PFSK-1 (cell line): ENCODE data around the gene MAPKAPK3.

Experiments used
- POLR2AphosphoS5 ChIP-seq: IDR thresholded peaks from 2 replicates; pipeline ENCODE4 v1.6.1; 2012; ENCODE audit warnings: low read depth, mild to moderate bottlenecking, control low read depth, low read length, moderate library complexity
- REST ChIP-seq, 2 experiments: IDR thresholded peaks; 2 replicates each; pipeline versions ENCODE4 v1.6.1 to v1.8.0; 2011 to 2012; ENCODE audit warnings: low read depth in 2 of 2, low read length in 2 of 2, control low read depth in 1 of 2, inconsistent platforms in 1 of 2, mild to moderate bottlenecking in 1 of 2, moderate library complexity in 1 of 2; ENCODE audit not compliant: insufficient read depth in 1 of 2
- SIN3A ChIP-seq: IDR thresholded peaks from 2 replicates; pipeline ENCODE4 v1.6.1; 2012; ENCODE audit warnings: mild to moderate bottlenecking, low read length, moderate library complexity, borderline replicate concordance; ENCODE audit not compliant: insufficient read depth
- TAF1 ChIP-seq: IDR thresholded peaks from 2 replicates; pipeline ENCODE4 v1.6.1; 2012; ENCODE audit warnings: low read length, control low read depth, borderline replicate concordance; ENCODE audit not compliant: insufficient read depth

- TF ChIP-seq POLR2AphosphoS5 (no peak), REST (IDR thresholded peaks at IDR 0.05; ENCODE audit: insufficient read depth in 1 of 2, low read depth in 2 of 2, low read length in 2 of 2) (no peak), TAF1 (no peak), SIN3A (no peak)
These were observed 3.5 kb downstream of the MAPKAPK3 start for GRCh38 chr3:50620420-50620819.
